ENCODE measurements around the gene PRDX4. TPM values are rescaled to one million over a fixed set of nuclear protein-coding genes. Genes with fewer than 3 reads are reported as not detected.

The PRDX4 gene
- total and polyA plus RNA-seq, 4 donors = 183 to 480 (median 412) TPM

- DNase-seq (ENCODE audit: low spot score) = no peak
- Histone ChIP-seq H3K4me1 (ENCODE audit: control insufficient read depth in 4 of 4, insufficient read depth in 4 of 4, low read length in 3 of 4) (no peaks in the 10 kb centered on the region), H3K4me3 (ENCODE audit: low read depth in 1 of 3, low read length in 3 of 3) (no peak overlapping the region), H3K9me3 (ENCODE audit: control insufficient read depth in 4 of 4, low read length in 3 of 4) (no peaks in the 10 kb centered on the region), H3K36me3 (ENCODE audit: control insufficient read depth in 4 of 4, insufficient read depth in 3 of 4, low read depth in 1 of 4, low read length in 3 of 4) (peaks cover 1 to 10% (median 5%) of the 10 kb centered on the region in 4 donors), H3K27me3 (ENCODE audit: control insufficient read depth in 4 of 4, insufficient read depth in 4 of 4, low read length in 3 of 4) (no peaks in the 10 kb centered on the region), H3K27ac (ENCODE audit: low read depth in 1 of 2, low read length in 2 of 2) (no peak overlapping the region), H3K9ac (ENCODE audit: low read depth in 1 of 2, low read length in 2 of 2) (no peak overlapping the region)
- TF ChIP-seq RXRA (IDR thresholded peaks at IDR 0.05) (no peak), FOXA1 (IDR thresholded peaks at IDR 0.05) (no peak), CTCF (IDR thresholded peaks at IDR 0.05; ENCODE audit: low read depth, low read length, missing input control) (no peak), YY1 (IDR thresholded peaks at IDR 0.05) (no peak), TAF1 (conservative IDR thresholded peaks at IDR 0.05) (no peak), GABPA (IDR thresholded peaks at IDR 0.05 in 1 of 2, conservative IDR thresholded peaks at IDR 0.05 in 1 of 2) (no peak), NR2F2 (IDR thresholded peaks at IDR 0.05) (no peak), SP1 (IDR thresholded peaks at IDR 0.05) (no peak), ATF3 (IDR thresholded peaks at IDR 0.05) (no peak), HNF4A (conservative IDR thresholded peaks at IDR 0.05) (no peak)
- TF ChIP-seq, protein P1, sequence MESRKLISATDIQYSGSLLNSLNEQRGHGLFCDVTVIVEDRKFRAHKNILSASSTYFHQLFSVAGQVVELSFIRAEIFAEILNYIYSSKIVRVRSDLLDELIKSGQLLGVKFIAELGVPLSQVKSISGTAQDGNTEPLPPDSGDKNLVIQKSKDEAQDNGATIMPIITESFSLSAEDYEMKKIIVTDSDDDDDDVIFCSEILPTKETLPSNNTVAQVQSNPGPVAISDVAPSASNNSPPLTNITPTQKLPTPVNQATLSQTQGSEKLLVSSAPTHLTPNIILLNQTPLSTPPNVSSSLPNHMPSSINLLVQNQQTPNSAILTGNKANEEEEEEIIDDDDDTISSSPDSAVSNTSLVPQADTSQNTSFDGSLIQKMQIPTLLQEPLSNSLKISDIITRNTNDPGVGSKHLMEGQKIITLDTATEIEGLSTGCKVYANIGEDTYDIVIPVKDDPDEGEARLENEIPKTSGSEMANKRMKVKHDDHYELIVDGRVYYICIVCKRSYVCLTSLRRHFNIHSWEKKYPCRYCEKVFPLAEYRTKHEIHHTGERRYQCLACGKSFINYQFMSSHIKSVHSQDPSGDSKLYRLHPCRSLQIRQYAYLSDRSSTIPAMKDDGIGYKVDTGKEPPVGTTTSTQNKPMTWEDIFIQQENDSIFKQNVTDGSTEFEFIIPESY (IDR thresholded peaks at IDR 0.05) = no peak
- TF ChIP-seq, protein P2, sequence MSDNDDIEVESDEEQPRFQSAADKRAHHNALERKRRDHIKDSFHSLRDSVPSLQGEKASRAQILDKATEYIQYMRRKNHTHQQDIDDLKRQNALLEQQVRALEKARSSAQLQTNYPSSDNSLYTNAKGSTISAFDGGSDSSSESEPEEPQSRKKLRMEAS (IDR thresholded peaks at IDR 0.05) = no peak
- TF ChIP-seq, protein P3, sequence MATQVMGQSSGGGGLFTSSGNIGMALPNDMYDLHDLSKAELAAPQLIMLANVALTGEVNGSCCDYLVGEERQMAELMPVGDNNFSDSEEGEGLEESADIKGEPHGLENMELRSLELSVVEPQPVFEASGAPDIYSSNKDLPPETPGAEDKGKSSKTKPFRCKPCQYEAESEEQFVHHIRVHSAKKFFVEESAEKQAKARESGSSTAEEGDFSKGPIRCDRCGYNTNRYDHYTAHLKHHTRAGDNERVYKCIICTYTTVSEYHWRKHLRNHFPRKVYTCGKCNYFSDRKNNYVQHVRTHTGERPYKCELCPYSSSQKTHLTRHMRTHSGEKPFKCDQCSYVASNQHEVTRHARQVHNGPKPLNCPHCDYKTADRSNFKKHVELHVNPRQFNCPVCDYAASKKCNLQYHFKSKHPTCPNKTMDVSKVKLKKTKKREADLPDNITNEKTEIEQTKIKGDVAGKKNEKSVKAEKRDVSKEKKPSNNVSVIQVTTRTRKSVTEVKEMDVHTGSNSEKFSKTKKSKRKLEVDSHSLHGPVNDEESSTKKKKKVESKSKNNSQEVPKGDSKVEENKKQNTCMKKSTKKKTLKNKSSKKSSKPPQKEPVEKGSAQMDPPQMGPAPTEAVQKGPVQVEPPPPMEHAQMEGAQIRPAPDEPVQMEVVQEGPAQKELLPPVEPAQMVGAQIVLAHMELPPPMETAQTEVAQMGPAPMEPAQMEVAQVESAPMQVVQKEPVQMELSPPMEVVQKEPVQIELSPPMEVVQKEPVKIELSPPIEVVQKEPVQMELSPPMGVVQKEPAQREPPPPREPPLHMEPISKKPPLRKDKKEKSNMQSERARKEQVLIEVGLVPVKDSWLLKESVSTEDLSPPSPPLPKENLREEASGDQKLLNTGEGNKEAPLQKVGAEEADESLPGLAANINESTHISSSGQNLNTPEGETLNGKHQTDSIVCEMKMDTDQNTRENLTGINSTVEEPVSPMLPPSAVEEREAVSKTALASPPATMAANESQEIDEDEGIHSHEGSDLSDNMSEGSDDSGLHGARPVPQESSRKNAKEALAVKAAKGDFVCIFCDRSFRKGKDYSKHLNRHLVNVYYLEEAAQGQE (IDR thresholded peaks at IDR 0.05) = no peak
- WGBS = 94% methylated on average over 3 of the region's 3 CpGs
Observed at GRCh38 chrX:23727206-23727605, 59.9 kb downstream of the PRDX4 start.

DNA sequence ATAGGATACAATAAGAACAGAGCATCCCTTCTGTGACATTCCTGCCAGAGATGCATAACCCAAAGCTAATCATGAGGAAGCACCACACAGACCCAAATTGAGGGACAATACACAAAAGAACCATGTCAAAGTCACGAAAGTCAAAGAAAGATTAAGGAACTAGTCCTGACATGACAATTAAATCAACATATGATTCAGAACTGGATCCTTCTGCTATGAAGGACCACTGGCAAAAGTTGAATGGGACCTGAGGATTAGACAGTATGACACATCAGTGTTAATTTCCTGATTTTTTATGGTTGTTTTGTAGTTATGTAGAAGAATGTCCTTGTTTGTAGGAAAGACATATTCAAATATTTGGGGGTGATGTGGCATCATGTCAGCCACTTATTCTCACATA, 61.9 kb downstream of the PRDX4 start:
- Histone ChIP-seq H3K36me3 (ENCODE audit: control insufficient read depth in 4 of 4, insufficient read depth in 3 of 4, low read depth in 1 of 4, low read length in 3 of 4) (peaks cover 0 to 7% (median 4%) of the 10 kb centered on the region in 4 donors), H3K9me3 (ENCODE audit: control insufficient read depth in 4 of 4, low read length in 3 of 4) (no peaks in the 10 kb centered on the region), H3K4me1 (ENCODE audit: control insufficient read depth in 4 of 4, insufficient read depth in 4 of 4, low read length in 3 of 4) (no peaks in the 10 kb centered on the region), H3K27ac (ENCODE audit: low read depth in 1 of 2, low read length in 2 of 2) (no peak overlapping the region), H3K27me3 (ENCODE audit: control insufficient read depth in 4 of 4, insufficient read depth in 4 of 4, low read length in 3 of 4) (no peaks in the 10 kb centered on the region), H3K4me3 (ENCODE audit: low read depth in 1 of 3, low read length in 3 of 3) (no peak overlapping the region), H3K9ac (ENCODE audit: low read depth in 1 of 2, low read length in 2 of 2) (no peak overlapping the region)
- TF ChIP-seq TAF1 (conservative IDR thresholded peaks at IDR 0.05) = no peak
- TF ChIP-seq, protein P1 (IDR thresholded peaks at IDR 0.05) = no peak
- TF ChIP-seq ATF3 (IDR thresholded peaks at IDR 0.05) = no peak
- TF ChIP-seq YY1 (IDR thresholded peaks at IDR 0.05) = no peak
- no peak for TF ChIP-seq SP1 (IDR thresholded peaks at IDR 0.05)
- TF ChIP-seq CTCF (IDR thresholded peaks at IDR 0.05; ENCODE audit: low read depth, low read length, missing input control) = no peak
- TF ChIP-seq HNF4A (conservative IDR thresholded peaks at IDR 0.05) = no peak
- no peak for TF ChIP-seq HNF4G (IDR thresholded peaks at IDR 0.05)
- TF ChIP-seq FOXA2 (IDR thresholded peaks at IDR 0.05) = no peak
- 90% methylated on average over 1 of the region's 1 CpG for WGBS
- no peak for DNase-seq (ENCODE audit: low spot score)
